NCI-H1092 (cell line): ENCODE data around the gene IL27RA.
"Not testable (repeated sequence)": the region's sequence is repeated elsewhere in the genome, so short reads cannot be mapped to it uniquely, and the experiment has no call there.

Experiments
- DNase-seq: peaks from one replicate; lab custom pipeline; 2025; lab: John Stamatoyannopoulos, UW

Gene IL27RA

GRCh38 chr19:14030997-14031718, 404 bp upstream of the IL27RA start:
- no peak for DNase-seq

GRCh38 chr19:14033946-14034345, 2.4 kb downstream of the IL27RA start:
- no peak for DNase-seq

GRCh38 chr19:14035159-14035558, 3.6 kb downstream of the IL27RA start:
- not testable (repeated sequence) for DNase-seq

- no peak for DNase-seq
Measured at GRCh38 chr19:14035706-14036105, 4.1 kb downstream of the IL27RA start.

DNA sequence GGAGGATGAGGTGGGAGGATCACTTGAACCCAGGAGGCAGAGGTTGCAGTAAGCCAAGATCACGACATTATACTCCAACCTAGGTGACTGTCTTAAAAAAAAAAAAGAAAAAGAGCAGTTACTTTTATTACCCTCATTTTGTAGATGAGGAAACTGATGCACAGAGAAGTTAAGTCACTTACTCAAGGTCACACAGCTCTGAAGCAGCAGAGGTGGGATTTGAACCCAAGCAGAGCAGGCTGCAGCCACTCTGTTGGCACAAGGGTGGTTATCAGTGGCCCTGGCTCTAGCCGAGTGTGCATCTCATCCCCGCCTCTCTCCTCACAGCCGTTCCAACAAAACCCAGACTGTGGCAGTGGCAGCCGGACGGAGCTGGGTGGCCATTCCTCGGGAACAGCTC, 7.6 kb downstream of the IL27RA start:
- DNase-seq, result no peak

DNA sequence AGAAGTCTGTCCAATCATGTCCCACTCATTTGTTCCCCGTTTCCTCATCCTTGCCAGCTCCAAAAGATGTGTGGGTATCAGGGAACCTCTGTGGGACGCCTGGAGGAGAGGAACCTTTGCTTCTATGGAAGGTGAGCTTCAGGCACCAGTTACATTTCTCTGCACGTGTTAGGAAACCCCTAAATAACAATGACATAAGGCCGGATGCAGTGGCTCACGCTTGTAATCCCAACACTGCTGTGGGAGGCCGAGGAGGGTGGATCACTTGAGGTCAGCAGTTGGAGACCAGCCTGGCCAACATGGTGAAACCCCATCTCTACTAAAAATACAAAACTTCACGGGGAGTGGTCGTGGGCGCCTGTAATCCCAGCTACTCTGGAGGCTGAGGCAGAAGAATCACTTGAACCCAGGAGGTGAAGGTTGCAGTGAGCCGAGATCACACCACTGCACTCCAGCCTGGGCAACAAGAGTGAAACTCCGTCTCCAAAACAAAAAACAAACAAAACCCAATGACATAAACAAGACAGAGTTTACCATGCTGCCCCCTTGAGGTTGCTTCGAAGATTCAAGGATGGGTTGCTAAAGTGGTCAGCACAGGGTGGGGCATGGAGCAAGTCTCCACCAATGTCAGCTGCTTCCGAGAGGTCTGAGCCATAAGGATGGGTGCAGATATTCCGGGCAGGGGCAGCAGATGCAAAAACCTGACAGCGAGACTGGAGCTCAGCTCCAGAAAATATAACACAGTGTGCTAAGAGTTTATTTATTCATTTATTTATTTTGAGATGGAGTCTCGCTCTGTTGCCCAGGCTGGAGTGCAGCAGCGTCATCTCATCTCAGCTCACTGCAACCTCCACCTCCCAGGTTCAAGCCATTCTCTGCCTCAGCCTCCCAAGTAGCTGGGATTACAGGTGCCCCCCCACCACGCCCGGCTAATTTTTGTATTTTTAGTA, 11.4 kb downstream of the IL27RA start:
- not testable (repeated sequence) for DNase-seq

- not testable (repeated sequence) for DNase-seq
Measured at GRCh38 chr19:14047866-14048265, 16.3 kb downstream of the IL27RA start.

DNA sequence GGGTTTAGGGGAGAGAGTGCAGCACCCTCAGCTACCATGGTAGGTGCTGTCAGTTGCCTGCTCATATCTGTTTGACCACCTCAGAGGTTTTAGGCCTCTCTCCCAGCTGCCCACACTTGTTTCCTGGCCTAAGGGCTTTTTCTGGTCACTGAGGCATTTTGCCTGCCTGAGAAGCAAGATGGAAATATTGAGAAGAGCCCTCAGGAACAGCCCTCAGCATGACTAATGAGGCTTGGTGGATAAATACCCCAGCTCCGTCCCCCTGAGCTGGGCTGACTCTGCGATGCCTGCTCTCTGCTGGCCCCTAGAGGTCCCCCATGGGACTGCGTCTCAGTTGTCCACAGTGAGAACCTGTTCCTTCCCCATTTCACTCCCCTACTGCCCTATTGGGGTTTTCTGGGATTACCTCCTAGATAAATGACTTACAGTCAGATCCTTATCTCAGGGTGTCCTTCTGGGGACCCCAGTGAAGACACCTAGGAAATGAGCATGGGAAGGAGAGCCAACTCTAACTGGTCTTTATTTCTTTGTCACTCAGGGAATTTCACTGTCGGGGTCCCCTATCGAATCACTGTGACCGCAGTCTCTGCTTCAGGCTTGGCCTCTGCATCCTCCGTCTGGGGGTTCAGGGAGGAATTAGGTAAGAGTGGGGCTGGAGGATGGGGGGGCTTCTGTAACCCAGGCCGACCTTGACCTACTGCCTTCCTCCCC, 17.0 kb downstream of the IL27RA start:
- DNase-seq, result peak; percentile 29

GRCh38 chr19:14050512-14050911, 18.9 kb downstream of the IL27RA start:
- no peak for DNase-seq

GRCh38 chr19:14050961-14051360, 19.4 kb downstream of the IL27RA start:
- DNase-seq, result not testable (repeated sequence)

- no peak for DNase-seq
Measured at GRCh38 chr19:14051980-14052379, 20.4 kb downstream of the IL27RA start.

GRCh38 chr19:14052470-14052869, 20.9 kb downstream of the IL27RA start:
- DNase-seq, result no peak

DNA sequence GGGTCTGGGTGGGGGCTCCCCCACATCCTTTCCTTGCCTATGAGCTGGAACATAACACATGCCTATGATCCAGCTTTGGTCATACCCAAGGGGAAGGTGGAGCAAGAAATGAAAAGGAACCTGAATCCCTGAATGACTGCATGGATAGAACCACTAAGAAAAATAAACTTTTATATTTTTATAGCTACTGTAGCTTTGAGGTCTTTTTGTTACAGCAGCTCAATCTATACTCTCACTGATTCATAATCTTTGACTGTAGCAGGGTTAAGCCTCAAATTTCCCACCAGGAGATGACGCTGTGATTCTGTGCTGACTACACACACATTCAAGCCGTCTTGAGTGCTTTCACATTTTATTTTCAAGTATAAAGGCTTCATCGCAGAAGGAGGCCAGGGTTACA, 21.5 kb downstream of the IL27RA start:
- DNase-seq, result no peak

DNA sequence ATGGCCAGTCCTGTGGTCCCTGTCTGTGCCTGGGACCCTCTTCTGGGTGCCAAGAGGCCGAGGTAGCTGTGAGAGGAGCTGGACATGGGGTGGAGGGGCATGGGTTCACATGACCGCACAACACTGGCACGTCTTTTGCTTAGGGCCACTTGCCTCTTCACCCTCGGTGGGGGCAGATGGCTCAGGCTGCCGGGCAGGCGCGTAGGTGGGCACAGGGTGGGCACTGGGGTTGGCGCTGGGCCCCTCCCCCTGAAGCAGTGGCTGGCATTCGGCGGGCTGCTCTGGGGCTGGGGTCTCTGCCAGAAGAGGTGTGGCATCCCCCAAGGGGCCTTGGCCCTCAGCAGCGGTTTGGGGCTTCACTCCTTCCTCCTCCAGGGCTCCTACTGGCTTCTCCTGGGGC, 21.9 kb downstream of the IL27RA start:
- DNase-seq, result no peak

- DNase-seq, result no peak
Measured at GRCh38 chr19:14054099-14054498, 22.5 kb downstream of the IL27RA start.

- no peak for DNase-seq
Measured at GRCh38 chr19:14054721-14055120, 23.2 kb downstream of the IL27RA start.

DNA sequence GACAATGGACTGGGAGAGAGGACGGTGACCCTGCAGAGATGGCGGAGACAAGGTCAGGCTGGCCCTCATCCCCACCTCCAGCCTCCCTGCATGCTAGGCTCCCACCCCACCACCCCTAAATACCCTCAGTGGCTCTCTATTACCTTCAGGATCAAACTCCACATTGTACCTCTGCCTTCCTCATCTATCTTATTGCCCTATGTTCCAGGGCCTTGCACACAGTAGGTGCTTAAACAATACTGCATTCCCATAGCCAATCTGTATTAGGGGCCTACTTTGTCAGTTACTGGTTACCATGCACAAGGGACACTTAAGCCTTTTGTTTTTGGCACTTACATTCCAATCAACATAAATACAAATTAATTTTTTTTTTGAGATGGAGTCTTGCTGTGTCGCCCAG, 23.8 kb downstream of the IL27RA start:
- no peak for DNase-seq

GRCh38 chr19:14056069-14056666, 24.6 kb downstream of the IL27RA start:
- no peak for DNase-seq

- DNase-seq, result no peak
Measured at GRCh38 chr19:14056741-14057356, 25.3 kb downstream of the IL27RA start.

DNA sequence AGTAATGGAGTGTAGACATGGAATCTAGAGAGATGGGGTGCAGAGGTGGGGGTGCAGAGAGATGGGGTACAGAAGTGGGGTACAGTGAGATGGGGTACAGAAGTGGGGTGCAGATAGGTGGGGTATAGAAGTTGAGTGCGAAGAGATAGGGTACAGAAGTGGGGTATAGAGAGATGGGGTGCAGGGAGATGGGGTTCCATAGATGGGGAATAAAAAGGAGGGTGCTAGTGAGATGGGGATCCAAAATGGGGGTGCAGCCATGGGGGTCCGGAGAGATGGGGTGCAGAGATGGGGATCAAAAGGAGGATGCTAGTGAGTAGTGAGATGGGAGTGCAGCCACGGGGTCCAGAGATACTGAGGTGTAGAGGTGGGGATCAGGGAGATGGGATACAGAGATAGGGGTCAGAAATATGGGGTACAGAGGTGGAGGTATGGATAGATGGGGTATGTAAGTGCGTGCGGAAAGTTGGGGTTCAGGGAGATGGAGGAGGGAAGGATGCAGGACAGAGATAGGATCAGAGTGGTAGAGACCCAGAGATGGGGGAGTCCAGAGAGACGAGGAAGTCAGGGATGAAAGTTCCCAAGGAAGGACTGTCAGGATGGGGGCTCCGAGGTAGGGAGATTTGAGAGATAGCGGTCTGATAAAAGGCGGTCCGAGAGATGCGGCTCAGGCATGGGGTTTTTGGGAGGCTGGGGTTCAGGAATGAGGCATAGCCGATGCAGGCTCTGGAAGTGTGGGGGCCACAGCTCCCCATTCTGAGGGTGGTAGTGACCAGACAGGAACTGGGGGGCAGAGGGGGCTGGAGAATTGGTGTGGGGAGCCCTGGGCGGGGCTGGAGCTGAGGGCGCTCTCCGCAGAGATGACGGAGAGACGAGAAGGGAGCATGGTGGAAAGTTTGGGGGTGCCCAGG, 26.9 kb downstream of the IL27RA start:
- no peak for DNase-seq

- no peak for DNase-seq
Measured at GRCh38 chr19:14059093-14059480, 27.5 kb downstream of the IL27RA start.
